Tibial nerve (tissue), 4 donors: Measurements from ENCODE around the gene TNRC6A. TPM values are rescaled to one million over a fixed set of nuclear protein-coding genes. Genes with fewer than 3 reads are reported as not detected.

Source experiments
- DNase-seq, 2 donors: peaks; one replicate each; pipeline ENCODE4 v3.0.0-alpha.2; 2019; ENCODE audit warnings: low spot score in 2 of 2
- H3K27ac ChIP-seq, 4 donors: fragments of 200-600 bp; sonication (generic) in 3 of 4; one replicate each; pipeline ENCODE4 v1.5.1; 2017 to 2019; ENCODE audit warnings: mild to moderate bottlenecking in 1 of 4
- H3K27me3 ChIP-seq, 2 donors: fragments of 200-600 bp; sonication (generic) in 1 of 2; one replicate each; pipeline versions ENCODE4 v1.5.1 to v1.6.0; 2017 to 2019
- H3K36me3 ChIP-seq, 3 donors: fragments of 200-600 bp; sonication (generic); one replicate each; pipeline ENCODE4 v1.5.1; 2018 to 2019
- H3K4me1 ChIP-seq, 4 donors: fragments of 200-600 bp; sonication (generic) in 3 of 4; one replicate each; pipeline ENCODE4 v1.5.1; 2017 to 2019
- H3K4me3 ChIP-seq, 4 donors: fragments of 200-600 bp; sonication (generic) in 3 of 4; one replicate each; pipeline ENCODE4 v1.5.1; 2017 to 2019; ENCODE audit warnings: mild to moderate bottlenecking in 1 of 4, moderate library complexity in 1 of 4
- H3K9me3 ChIP-seq, 4 donors: fragments of 200-600 bp; sonication (generic) in 3 of 4; one replicate each; pipeline ENCODE4 v1.5.1; 2017 to 2019
- EP300 ChIP-seq, 2 donors: sonication (generic); formaldehyde crosslinking; IDR thresholded peaks; one replicate each; pipeline ENCODE4 v1.6.1; 2017; ENCODE audit warnings: antibody characterized with exemption in 2 of 2, mild to moderate bottlenecking in 1 of 2
- POLR2A ChIP-seq, 2 donors: fragments of 450-650 bp; IDR thresholded peaks; one replicate each; pipeline ENCODE4 v1.6.1; 2017; ENCODE audit warnings: antibody characterized with exemption in 2 of 2, mild to moderate bottlenecking in 2 of 2, moderate library complexity in 2 of 2
- WGBS, 2 donors: methylation state at CpG; one replicate each; pipeline ENCODE4 v1.1.5; 2018; 5-methylcytosine and 5-hydroxymethylcytosine counted together
- total RNA-seq, 4 donors: library from RNA; depleted of rRNA; stranded (reverse); fragments of >200 nt; gene quantifications; one replicate each; pipeline ENCODE4 v1.1.0, GENCODE V29; 2016
- TF ChIP-seq, protein P1 (sequence below), 5 experiments: fragments of 200-600 bp in 3 of 5; fragments of 450-650 bp in 2 of 5; sonication (generic) in 3 of 5; IDR thresholded peaks; one replicate each; pipeline ENCODE4 v1.5.1; 2016 to 2019; ENCODE audit warnings: antibody characterized with exemption in 5 of 5, mild to moderate bottlenecking in 3 of 5, moderate library complexity in 2 of 5

TNRC6A gene
- total RNA-seq, 4 donors from 2014 or later, result 47.7 to 74.5 (median 59.6) TPM

DNA sequence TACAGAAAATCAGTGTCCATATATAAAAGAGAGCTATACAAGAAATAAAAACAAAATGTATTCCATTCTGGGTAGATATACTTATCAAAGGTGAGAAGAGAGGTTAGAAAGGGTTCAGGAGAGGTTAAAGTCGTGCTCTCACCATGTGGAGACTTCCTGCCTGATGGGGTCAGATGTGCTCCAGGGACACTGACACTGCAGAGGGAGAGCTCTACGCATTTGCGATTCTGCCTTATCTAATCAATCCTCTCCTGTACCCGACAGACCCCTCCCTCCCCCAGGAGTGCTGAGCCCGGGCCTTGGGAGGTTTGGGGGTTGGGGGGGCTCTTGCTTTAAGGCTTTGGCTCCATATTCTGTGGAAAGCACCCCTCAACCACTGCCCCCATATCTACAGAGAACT, 99.7 kb downstream of the TNRC6A start:
- Histone ChIP-seq H3K4me1 (no peaks in the 10 kb centered on the region), H3K36me3 (peaks cover 0 to 72% (median 0%) of the 10 kb centered on the region in 3 donors), H3K4me3 (no peak overlapping the region), H3K9me3 (no peaks in the 10 kb centered on the region), H3K27me3 (no peaks in the 10 kb centered on the region), H3K27ac (no peak overlapping the region)
- no peak for DNase-seq
- WGBS, 2 donors, result 61 to 73% methylated on average over 5 of the region's 5 CpGs
- TF ChIP-seq EP300 (IDR thresholded peaks at IDR 0.05) (no peak), POLR2A (IDR thresholded peaks at IDR 0.05) (no peak)
- TF ChIP-seq, protein P1, sequence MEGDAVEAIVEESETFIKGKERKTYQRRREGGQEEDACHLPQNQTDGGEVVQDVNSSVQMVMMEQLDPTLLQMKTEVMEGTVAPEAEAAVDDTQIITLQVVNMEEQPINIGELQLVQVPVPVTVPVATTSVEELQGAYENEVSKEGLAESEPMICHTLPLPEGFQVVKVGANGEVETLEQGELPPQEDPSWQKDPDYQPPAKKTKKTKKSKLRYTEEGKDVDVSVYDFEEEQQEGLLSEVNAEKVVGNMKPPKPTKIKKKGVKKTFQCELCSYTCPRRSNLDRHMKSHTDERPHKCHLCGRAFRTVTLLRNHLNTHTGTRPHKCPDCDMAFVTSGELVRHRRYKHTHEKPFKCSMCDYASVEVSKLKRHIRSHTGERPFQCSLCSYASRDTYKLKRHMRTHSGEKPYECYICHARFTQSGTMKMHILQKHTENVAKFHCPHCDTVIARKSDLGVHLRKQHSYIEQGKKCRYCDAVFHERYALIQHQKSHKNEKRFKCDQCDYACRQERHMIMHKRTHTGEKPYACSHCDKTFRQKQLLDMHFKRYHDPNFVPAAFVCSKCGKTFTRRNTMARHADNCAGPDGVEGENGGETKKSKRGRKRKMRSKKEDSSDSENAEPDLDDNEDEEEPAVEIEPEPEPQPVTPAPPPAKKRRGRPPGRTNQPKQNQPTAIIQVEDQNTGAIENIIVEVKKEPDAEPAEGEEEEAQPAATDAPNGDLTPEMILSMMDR (IDR thresholded peaks at IDR 0.05), result no peak

DNA sequence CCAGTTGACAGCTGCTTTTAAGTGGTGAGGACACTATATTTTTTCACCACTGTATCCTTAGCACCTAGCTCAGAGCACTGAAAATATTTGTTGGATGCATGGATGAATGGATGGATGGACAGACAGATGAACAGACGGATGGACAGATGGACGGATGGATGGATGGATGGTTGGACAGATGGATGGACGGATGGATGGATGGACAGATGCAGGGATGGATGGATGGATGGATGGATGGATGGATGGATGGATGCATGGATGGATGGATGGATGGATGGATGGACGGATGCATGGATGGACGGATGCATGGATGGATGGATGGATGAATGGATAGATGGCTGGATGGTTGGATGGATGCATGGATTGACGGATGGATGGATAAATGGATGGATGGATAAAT, 103.9 kb downstream of the TNRC6A start:
- Histone ChIP-seq H3K9me3 (peaks cover 0 to 3% (median 0%) of the 10 kb centered on the region in 4 donors), H3K27ac (no peak overlapping the region), H3K4me3 (no peak overlapping the region), H3K27me3 (no peaks in the 10 kb centered on the region), H3K36me3 (peaks cover 0 to 37% (median 0%) of the 10 kb centered on the region in 3 donors), H3K4me1 (peaks cover 0 to 4% (median 0%) of the 10 kb centered on the region in 4 donors)
- WGBS, 2 donors, result 93 to 95% methylated on average over 6 of the region's 6 CpGs
- TF ChIP-seq, protein P1 (IDR thresholded peaks at IDR 0.05), result no peak
- TF ChIP-seq POLR2A (IDR thresholded peaks at IDR 0.05), result no peak
- no peak for TF ChIP-seq EP300 (IDR thresholded peaks at IDR 0.05)
- no peak for DNase-seq

DNA sequence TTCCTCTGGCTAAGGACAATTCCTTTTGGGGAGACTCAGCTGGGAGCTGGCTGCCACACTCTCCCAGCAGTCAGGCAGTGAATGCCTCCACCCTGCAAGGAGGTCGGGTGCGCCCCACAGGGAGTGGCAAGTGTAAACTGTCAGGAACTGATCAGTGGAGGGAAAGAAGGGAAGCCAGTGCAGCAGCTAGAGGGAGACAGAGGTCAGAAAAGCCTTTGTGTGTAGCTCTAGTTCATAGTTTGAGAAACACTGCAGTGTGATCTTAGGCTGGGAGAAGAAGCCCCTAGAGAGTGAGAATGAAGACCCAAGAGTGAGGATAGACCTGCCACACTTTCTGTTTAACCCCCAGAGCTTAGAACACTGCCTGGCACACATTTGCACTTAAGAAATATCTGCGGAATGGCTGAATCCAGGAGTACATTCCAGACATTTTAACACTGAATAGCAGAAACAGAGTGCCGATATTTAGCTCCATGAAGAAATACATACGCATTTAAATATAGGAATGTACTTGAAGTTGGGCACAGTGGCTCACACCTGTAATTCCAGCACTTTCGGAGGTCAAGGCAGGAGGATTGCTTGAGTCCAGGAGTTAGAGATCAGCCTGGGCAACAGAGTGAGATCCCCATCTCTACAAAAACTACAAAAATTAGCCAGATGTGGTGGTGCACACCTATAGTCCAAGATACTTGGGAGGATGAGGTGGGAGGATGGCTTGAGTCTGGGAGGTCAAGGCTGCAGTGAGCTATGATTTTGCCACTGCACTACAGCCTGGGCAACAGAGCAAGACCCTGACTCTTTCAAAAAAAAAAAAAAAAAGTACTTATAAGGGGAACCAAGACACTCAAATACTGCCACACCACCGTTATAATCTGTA, 105.2 kb downstream of the TNRC6A start:
- WGBS, 2 donors, result 61% methylated on average over 7 of the region's 7 CpGs
- DNase-seq, result no peak
- TF ChIP-seq POLR2A (IDR thresholded peaks at IDR 0.05) (no peak), EP300 (IDR thresholded peaks at IDR 0.05) (no peak)
- TF ChIP-seq, protein P1 (IDR thresholded peaks at IDR 0.05), result peak in 2 of 5 experiments; percentile 10 to 18
- no peaks in the 10 kb centered on the region for H3K27me3 ChIP-seq
- peaks cover 0 to 16% (median 0%) of the 10 kb centered on the region in 4 donors for H3K4me1 ChIP-seq
- H3K4me3 ChIP-seq, result no peak overlapping the region
- H3K27ac ChIP-seq, result no peak overlapping the region
- H3K36me3 ChIP-seq, result peaks cover 0 to 23% (median 0%) of the 10 kb centered on the region in 3 donors
- peaks cover 0 to 3% (median 0%) of the 10 kb centered on the region in 4 donors for H3K9me3 ChIP-seq

DNA sequence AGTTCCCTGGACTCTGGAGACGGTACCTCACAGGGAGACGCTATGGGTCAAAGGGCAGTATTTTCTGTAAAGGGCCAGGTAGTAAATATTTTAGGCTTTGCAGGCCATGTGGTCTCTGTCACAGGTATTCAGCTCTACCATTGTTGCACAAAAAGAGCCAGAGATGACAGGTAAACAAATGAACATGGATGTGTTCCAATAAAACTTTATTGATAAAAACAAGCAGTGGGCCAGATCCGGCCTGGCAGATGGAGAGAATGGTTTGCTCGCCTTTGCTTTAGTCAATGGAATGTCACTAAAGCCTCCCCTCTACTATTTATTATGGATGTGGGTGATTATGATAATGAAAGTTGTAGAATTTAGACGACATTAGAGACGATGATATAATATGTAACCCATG, 107.4 kb downstream of the TNRC6A start:
- H3K27ac ChIP-seq, result no peak overlapping the region
- no peaks in the 10 kb centered on the region for H3K27me3 ChIP-seq
- H3K4me3 ChIP-seq, result no peak overlapping the region
- DNase-seq, result no peak
- peaks cover 0 to 16% (median 0%) of the 10 kb centered on the region in 4 donors for H3K4me1 ChIP-seq
- TF ChIP-seq POLR2A (IDR thresholded peaks at IDR 0.05), result no peak
- TF ChIP-seq, protein P1 (IDR thresholded peaks at IDR 0.05), result no peak
- no peak for TF ChIP-seq EP300 (IDR thresholded peaks at IDR 0.05)
- H3K9me3 ChIP-seq, result peaks cover 0 to 3% (median 0%) of the 10 kb centered on the region in 4 donors
- H3K36me3 ChIP-seq, result peaks cover 0 to 20% (median 0%) of the 10 kb centered on the region in 3 donors
- WGBS, 2 donors, result 73 to 93% methylated on average over 6 of the region's 6 CpGs

DNA sequence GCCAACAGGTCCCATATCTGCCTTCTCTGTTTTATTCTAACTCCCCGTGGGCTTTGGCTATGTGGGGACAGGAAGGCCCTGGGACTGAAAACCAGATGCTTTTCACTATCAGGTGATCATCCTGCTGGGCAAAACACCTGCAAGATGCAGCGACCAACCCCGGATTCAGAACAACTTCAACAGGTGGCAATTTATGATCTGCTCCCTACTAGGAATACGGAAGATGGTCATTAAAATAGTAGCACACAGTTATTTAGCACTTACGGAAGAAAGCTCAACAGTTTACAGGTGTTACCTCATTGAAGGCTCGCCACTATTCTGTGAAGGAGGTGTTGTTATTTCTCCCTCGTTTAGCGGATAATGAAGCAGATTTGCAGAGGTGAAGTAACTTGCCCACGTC, 108.5 kb downstream of the TNRC6A start:
- WGBS, 2 donors, result 63 to 76% methylated on average over 9 of the region's 9 CpGs
- peaks cover 0 to 8% (median 0%) of the 10 kb centered on the region in 3 donors for H3K36me3 ChIP-seq
- TF ChIP-seq, protein P1 (IDR thresholded peaks at IDR 0.05), result no peak
- no peak for TF ChIP-seq POLR2A (IDR thresholded peaks at IDR 0.05)
- TF ChIP-seq EP300 (IDR thresholded peaks at IDR 0.05), result no peak

More for the DNA sequence above, 108.5 kb downstream of the TNRC6A start:
- H3K4me3 ChIP-seq, result no peak overlapping the region
- peaks cover 0 to 3% (median 0%) of the 10 kb centered on the region in 4 donors for H3K9me3 ChIP-seq
- no peaks in the 10 kb centered on the region for H3K27me3 ChIP-seq
- DNase-seq, result no peak
- no peak overlapping the region for H3K27ac ChIP-seq
- peaks cover 0 to 16% (median 0%) of the 10 kb centered on the region in 4 donors for H3K4me1 ChIP-seq
